ENCODE results near the gene ZNF628. TPM values are rescaled to one million over a fixed set of nuclear protein-coding genes. Genes with fewer than 3 reads are reported as not detected.

ZNF628 gene
- total and polyA plus RNA-seq, 2 of the 4 experiments (the other 2 are of a cell fraction), result 0.18 to 1.9 TPM

GRCh38 chr19:55451163-55451964, 25.1 kb upstream of the ZNF628 start:
- Histone ChIP-seq H4K20me1 (ENCODE audit: insufficient read depth, low read length) (peaks cover 26% of the 10 kb centered on the region), H3K14ac (replicated peaks; ENCODE audit: low read depth, low read length) (no peak overlapping the region), H3K27me3 (ENCODE audit: control insufficient read depth, insufficient read depth, low read length) (peaks cover 36% of the 10 kb centered on the region), H3K9me3 (ENCODE audit: control insufficient read depth, insufficient read depth, low read length) (no peaks in the 10 kb centered on the region), H3K9me1 (ENCODE audit: insufficient read depth, low read length) (peaks cover 2% of the 10 kb centered on the region; the same call in 1 of the 2 replicates), H3K27ac (ENCODE audit: insufficient read depth, low read length) (no peak overlapping the region), H2BK20ac (ENCODE audit: low read depth, low read length) (no peak overlapping the region), H3K79me1 (ENCODE audit: low read depth in 1 of 2, low read length in 2 of 2) (no peaks in the 10 kb centered on the region; a peak in 1 of 4 replicates), H3K4ac (ENCODE audit: low read depth, low read length) (no peak overlapping the region), H3K56ac (ENCODE audit: extremely low read depth, insufficient read depth, low read length) (no peak overlapping the region), H2BK5ac (ENCODE audit: low read depth, low read length, poor library complexity, severe bottlenecking) (no peak overlapping the region), H3K4me1 (ENCODE audit: control insufficient read depth, insufficient read depth, low read length) (peaks cover 2% of the 10 kb centered on the region; the same call in 1 of the 2 replicates), H3K4me2 (ENCODE audit: low read depth, low read length) (peak overlapping the region; percentile 67), H4K8ac (ENCODE audit: low read depth in 2 of 2, low read length in 2 of 2) (no peak overlapping the region), H4K5ac (ENCODE audit: low read depth, low read length) (no peak overlapping the region), H3K23ac (ENCODE audit: low read depth, low read length) (no peak overlapping the region), H2BK15ac (ENCODE audit: low read depth, low read length) (no peak overlapping the region), H3K9ac (ENCODE audit: low read depth, low read length) (no peak overlapping the region), H2AK9ac (replicated peaks; ENCODE audit: low read depth, low read length, poor library complexity) (no peak overlapping the region), H3K36me3 (ENCODE audit: control insufficient read depth, insufficient read depth, low read length) (no peaks in the 10 kb centered on the region; the same call in 1 of the 2 replicates), H2AFZ (replicated peaks; ENCODE audit: low read length, poor library complexity) (peak overlapping the region; percentile 61), H4K91ac (ENCODE audit: insufficient read depth, low read depth, low read length) (no peak overlapping the region), H3K18ac (ENCODE audit: low read depth, low read length) (no peak overlapping the region), H3K4me3 (ENCODE audit: insufficient read depth, low read depth, low read length) (peak overlapping the region; percentile 9), H2BK120ac (ENCODE audit: low read depth, low read length) (no peak overlapping the region), H2AK5ac (ENCODE audit: low read depth, low read length) (no peak overlapping the region)
- BruUV-seq (replicated peaks), result no TSS peak
- DNase-seq, result no peak
- WGBS, 2 experiments (ENCODE audit: extremely low coverage in 2 of 2, insufficient read length in 1 of 2), result 1% methylated on average over 33 of the region's 80 CpGs; no CpG with 5 or more reads in 1 of the 2 experiments
- POLR2A ChIA-PET (ENCODE audit: unreplicated experiment), result no interaction called here
- 0 out of 2 replicates have a peak, but pooled peaks have one; percentile 21 for ATAC-seq (ENCODE audit: low read depth)
- intact Hi-C loops (cut with micrococcal nuclease), result no loop called here
- CTCF ChIA-PET, result interaction anchor here (0.6 kb wide), 1 partner anchor 16 kb away, joined by 3 read pairs; no protein-coding TSS in a partner anchor
- in situ Hi-C loops (cut with MboI; ENCODE audit: low sequenced_read_pairs), result no loop called here
- dilution Hi-C loops (cut with HindIII; ENCODE audit: low sequenced_read_pairs, unreplicated experiment), result no loop called here
- TF ChIP-seq, protein P1, sequence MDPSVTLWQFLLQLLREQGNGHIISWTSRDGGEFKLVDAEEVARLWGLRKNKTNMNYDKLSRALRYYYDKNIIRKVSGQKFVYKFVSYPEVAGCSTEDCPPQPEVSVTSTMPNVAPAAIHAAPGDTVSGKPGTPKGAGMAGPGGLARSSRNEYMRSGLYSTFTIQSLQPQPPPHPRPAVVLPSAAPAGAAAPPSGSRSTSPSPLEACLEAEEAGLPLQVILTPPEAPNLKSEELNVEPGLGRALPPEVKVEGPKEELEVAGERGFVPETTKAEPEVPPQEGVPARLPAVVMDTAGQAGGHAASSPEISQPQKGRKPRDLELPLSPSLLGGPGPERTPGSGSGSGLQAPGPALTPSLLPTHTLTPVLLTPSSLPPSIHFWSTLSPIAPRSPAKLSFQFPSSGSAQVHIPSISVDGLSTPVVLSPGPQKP (IDR thresholded peaks at IDR 0.05; ENCODE audit: borderline replicate concordance, low read depth, low read length), result no peak
- no peak for TF ChIP-seq FOS (IDR thresholded peaks at IDR 0.05; ENCODE audit: low read depth, low read length)
- no peak for TF ChIP-seq CHD1 (IDR thresholded peaks at IDR 0.05; ENCODE audit: low read depth, low read length)
- no peak for TF ChIP-seq RCOR1 (IDR thresholded peaks at IDR 0.05; ENCODE audit: insufficient replicate concordance, low read length)
- TF ChIP-seq USF2 (IDR thresholded peaks at IDR 0.05; ENCODE audit: low read depth, low read length), result no peak
- no peak for TF ChIP-seq SMC3 (IDR thresholded peaks at IDR 0.05; ENCODE audit: low read depth, low read length)
- TF ChIP-seq, protein P2, sequence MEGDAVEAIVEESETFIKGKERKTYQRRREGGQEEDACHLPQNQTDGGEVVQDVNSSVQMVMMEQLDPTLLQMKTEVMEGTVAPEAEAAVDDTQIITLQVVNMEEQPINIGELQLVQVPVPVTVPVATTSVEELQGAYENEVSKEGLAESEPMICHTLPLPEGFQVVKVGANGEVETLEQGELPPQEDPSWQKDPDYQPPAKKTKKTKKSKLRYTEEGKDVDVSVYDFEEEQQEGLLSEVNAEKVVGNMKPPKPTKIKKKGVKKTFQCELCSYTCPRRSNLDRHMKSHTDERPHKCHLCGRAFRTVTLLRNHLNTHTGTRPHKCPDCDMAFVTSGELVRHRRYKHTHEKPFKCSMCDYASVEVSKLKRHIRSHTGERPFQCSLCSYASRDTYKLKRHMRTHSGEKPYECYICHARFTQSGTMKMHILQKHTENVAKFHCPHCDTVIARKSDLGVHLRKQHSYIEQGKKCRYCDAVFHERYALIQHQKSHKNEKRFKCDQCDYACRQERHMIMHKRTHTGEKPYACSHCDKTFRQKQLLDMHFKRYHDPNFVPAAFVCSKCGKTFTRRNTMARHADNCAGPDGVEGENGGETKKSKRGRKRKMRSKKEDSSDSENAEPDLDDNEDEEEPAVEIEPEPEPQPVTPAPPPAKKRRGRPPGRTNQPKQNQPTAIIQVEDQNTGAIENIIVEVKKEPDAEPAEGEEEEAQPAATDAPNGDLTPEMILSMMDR (conservative IDR thresholded peaks at IDR 0.05; ENCODE audit: low read depth, low read length), result no peak
- no peak for TF ChIP-seq MXI1 (IDR thresholded peaks at IDR 0.05; ENCODE audit: borderline replicate concordance, low read depth, low read length)
- TF ChIP-seq NFE2L2 (IDR thresholded peaks at IDR 0.05; ENCODE audit: low read depth, low read length), result no peak
- no peak for TF ChIP-seq RAD21 (IDR thresholded peaks at IDR 0.05; ENCODE audit: low read length)
- TF ChIP-seq BHLHE40 (IDR thresholded peaks at IDR 0.05; ENCODE audit: low read depth, low read length), result no peak
- TF ChIP-seq MAZ (IDR thresholded peaks at IDR 0.05; ENCODE audit: borderline replicate concordance, low read depth, low read length), result no peak
- TF ChIP-seq POLR2A (IDR thresholded peaks at IDR 0.05; ENCODE audit: low read depth, low read length), result no peak
- no peak for TF ChIP-seq CEBPB (IDR thresholded peaks at IDR 0.05; ENCODE audit: low read depth, low read length)
- TF ChIP-seq RFX5 (IDR thresholded peaks at IDR 0.05; ENCODE audit: low read depth, low read length), result no peak
